HPDE6-E6E7 (cell line): ENCODE results near the gene IPMK.

Experiments used
- DNase-seq: peaks from one replicate; pipeline ENCODE4 v3.0.0; 2011; ENCODE audit warnings: missing footprints; ENCODE audit errors: extremely low spot score

The IPMK gene

DNA sequence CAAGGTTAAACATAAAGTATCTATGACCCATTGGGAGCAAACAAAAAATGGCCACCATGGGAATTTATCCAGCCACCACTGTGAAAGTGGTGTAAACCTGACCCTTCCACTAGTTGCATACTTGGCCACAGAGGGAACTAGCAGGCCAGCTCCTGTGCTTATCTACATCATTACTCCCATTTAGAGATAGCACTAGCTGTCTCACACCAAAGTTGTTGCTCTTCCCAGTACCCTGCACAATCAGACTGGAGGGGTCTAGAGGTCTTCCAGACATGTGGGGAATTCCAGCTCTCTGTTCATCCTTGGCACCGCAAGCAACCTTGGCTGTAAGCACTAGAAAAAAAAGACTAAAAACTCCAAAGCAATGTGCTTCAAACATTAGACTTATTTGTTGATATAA is 113.9 kb downstream of the IPMK start:
- no peak for DNase-seq

- DNase-seq, result peak; percentile 13
These were observed 114.9 kb downstream of the IPMK start for GRCh38 chr10:58152673-58153263.

- DNase-seq, result no peak
These were observed 117.4 kb downstream of the IPMK start for GRCh38 chr10:58150290-58150689.

DNA sequence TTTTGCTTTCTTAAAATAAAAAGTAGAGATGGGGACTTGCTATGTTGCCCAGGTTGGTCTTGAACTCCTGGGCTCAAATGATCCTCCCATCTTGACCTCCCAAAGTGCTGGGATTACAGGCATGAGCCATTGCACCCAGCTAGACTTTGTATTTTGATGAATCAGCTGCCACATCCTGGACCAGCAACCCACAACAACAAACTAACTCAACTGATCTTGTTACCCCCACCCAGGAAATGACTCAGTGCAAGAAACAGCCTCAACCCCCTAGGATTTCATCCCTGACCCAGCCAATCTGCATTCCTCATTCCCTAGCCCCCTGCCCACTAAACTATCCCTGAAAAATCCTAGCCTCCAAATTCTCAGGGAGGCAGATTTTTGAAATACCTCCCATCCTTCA is 123.8 kb downstream of the IPMK start:
- DNase-seq, result no peak
